Measurements from ENCODE around the gene MBOAT1.

Gene MBOAT1

DNA sequence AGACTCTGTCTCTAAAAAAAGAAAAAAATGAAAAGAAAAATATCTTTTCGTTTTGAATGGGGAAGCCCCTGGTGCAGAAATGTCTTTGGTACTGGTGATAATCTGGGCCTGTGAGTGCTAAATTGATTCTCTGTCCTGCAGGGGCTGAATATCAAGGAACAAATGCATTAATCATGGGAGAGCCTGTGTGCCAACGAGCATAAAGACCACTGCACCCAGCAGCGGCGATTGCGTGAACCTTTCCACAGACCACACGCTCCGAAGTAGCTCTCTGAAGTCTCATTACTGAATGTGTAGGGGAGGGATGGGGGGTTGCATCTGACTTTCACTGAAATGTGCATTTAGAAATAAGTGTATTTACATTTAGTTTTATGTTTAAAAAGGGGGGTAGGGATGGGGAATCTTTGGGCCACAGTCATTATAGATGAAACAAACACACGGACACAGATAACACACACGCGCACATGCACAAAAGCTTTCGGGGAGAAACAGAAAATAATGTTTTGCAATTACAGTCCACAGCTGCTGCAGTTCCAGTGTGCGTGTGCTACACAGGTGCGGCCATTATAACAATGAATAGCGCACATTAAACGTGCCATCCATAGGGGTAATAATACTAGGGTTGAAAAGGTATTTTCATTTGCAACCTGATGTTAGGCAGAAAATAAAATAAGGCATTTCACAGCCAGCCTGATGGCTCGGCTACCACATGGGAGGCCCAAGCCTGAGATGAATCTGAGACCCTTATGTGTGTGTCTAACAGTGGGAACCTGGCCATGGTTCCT lies 154.0 kb downstream of the MBOAT1 start:
- in situ Hi-C loops (cut with MboI; ENCODE audit: low sequenced_read_pairs) = no loop called here

DNA sequence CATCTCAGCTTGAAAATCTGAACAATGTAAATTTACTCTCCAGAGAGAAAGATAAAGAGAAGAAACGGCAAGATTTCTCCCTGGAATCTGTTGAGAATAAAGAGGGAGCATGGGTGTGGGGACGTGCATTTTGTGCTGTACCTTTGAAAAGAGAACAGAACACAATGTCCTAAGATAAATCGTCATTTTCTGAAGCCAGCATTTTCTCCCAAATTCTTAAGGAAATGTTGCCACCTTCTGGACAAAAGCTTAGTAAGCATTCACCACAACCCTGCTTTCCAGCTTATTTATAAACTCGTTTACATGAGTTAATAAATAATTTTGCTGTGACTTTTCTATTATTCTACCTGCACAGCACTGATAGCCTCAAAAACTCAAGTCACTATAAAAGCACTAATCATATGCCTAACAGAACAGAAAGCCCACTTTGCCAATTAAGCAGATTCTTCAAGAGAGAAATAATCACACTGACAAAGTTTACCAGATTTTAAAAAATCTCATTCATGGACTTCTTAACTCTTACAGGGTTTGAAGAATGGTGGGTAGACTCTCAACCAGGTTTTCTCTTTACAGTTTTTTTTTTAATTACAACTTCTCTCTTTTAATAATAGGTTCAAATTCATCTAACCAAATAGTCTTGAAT lies 155.8 kb downstream of the MBOAT1 start:
- in situ Hi-C loops (cut with MboI; ENCODE audit: low sequenced_read_pairs) = no loop called here

- in situ Hi-C loops (cut with MboI; ENCODE audit: low sequenced_read_pairs) = no loop called here
Observed at GRCh38 chr6:20055916-20056315, 156.4 kb downstream of the MBOAT1 start.

Measured in HL-60/S4 treated with phorbol 12-myristate 13-acetate at 8.2 ng/mL for 4 days and 3 days (cell line).